CD1c-positive myeloid dendritic cell (primary cell): ENCODE measurements around the gene ANO2.
"Not testable (repeated sequence)": the region's sequence is repeated elsewhere in the genome, so short reads cannot be mapped to it uniquely, and the experiment has no call there.

Source experiments
- DNase-seq: peaks from one replicate; pipeline ENCODE4 v3.0.0-alpha.2; 2016; ENCODE audit errors: extremely low spot score

Gene ANO2

GRCh38 chr12:5549011-5549410 lies 396.0 kb downstream of the ANO2 start:
- no peak for DNase-seq

GRCh38 chr12:5548152-5548943 lies 396.7 kb downstream of the ANO2 start:
- DNase-seq = no peak

- DNase-seq = no peak
Observed at GRCh38 chr12:5546616-5547015, 398.4 kb downstream of the ANO2 start.

GRCh38 chr12:5537771-5538170 lies 407.3 kb downstream of the ANO2 start:
- DNase-seq = no peak

- DNase-seq = not testable (repeated sequence)
Observed at GRCh38 chr12:5537026-5537615, 407.9 kb downstream of the ANO2 start.

GRCh38 chr12:5535541-5535940 lies 409.5 kb downstream of the ANO2 start:
- DNase-seq = no peak

- no peak for DNase-seq
Observed at GRCh38 chr12:5534426-5535199, 410.4 kb downstream of the ANO2 start.

- no peak for DNase-seq
Observed at GRCh38 chr12:5533368-5533767, 411.7 kb downstream of the ANO2 start.

- DNase-seq = no peak
Observed at GRCh38 chr12:5525783-5526367, 419.2 kb downstream of the ANO2 start.

- DNase-seq = no peak
Observed at GRCh38 chr12:5524769-5525436, 420.2 kb downstream of the ANO2 start.

GRCh38 chr12:5524116-5524768 lies 420.8 kb downstream of the ANO2 start:
- DNase-seq = no peak

GRCh38 chr12:5523396-5524115 lies 421.5 kb downstream of the ANO2 start:
- no peak for DNase-seq

- no peak for DNase-seq
Observed at GRCh38 chr12:5522432-5523335, 422.4 kb downstream of the ANO2 start.

GRCh38 chr12:5521456-5522325 lies 423.4 kb downstream of the ANO2 start:
- DNase-seq = no peak

- DNase-seq = no peak
Observed at GRCh38 chr12:5520831-5521230, 424.2 kb downstream of the ANO2 start.

- DNase-seq = no peak
Observed at GRCh38 chr12:5520037-5520436, 425.0 kb downstream of the ANO2 start.

GRCh38 chr12:5518584-5519365 lies 426.3 kb downstream of the ANO2 start:
- no peak for DNase-seq
